GM23248 (cell line): ENCODE data around the gene GRIA1.

Source experiments
- EZH2 ChIP-seq: fragments of 200-600 bp; sonication (generic); IDR thresholded peaks from 2 replicates; pipeline ENCODE4 v1.6.1; 2018; ENCODE audit warnings: antibody characterized with exemption, mild to moderate bottlenecking; ENCODE audit not compliant: insufficient read depth, poor library complexity, severe bottlenecking
- EZH2phosphoT487 ChIP-seq: fragments of 200-600 bp; sonication (generic); IDR thresholded peaks from 2 replicates; pipeline ENCODE4 v1.6.1; 2018; ENCODE audit warnings: antibody characterized with exemption, moderate library complexity, mild to moderate bottlenecking, low read depth; ENCODE audit not compliant: insufficient read depth

DNA sequence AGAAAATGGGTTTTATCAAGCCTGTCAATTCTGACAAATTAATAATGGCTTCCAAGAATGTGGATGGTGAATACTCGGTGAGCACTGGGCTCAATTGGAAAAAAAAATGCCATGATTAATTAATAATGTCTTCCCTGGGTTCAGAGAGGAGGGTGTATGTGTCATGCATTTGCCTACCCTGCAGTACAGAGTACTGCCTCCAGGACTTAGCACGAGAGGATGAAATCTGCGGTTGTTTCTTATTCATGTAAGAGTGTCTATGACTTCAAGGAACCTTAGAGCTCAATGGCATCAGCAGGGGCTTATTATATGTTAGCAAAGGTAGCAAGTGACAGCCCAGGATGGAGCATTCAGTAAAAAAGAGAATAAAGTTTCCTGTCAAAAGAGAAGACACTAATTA, 132.7 kb downstream of the GRIA1 start:
- TF ChIP-seq EZH2phosphoT487 (no peak), EZH2 (no peak)
